ENCODE data around the gene ACADSB.

DNA sequence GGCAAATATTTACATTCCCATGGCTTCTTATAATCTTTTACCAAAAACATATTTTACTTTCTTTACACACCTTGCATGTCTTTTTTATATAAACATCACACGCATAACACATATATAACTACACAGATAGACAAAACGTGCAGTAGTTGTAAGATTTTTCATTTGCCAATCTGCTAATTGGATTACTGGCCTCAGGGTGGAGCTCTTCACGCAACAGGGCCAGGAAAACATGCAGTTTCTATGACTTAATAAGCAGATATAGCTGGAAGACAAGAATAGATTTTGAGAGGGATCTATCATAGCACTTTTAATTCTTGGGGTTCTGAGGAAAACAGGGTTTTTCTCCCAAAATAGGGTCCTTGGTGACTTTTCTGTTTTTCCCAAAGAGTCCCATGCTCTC, 12.7 kb downstream of the ACADSB start:
- TF ChIP-seq, protein P1, sequence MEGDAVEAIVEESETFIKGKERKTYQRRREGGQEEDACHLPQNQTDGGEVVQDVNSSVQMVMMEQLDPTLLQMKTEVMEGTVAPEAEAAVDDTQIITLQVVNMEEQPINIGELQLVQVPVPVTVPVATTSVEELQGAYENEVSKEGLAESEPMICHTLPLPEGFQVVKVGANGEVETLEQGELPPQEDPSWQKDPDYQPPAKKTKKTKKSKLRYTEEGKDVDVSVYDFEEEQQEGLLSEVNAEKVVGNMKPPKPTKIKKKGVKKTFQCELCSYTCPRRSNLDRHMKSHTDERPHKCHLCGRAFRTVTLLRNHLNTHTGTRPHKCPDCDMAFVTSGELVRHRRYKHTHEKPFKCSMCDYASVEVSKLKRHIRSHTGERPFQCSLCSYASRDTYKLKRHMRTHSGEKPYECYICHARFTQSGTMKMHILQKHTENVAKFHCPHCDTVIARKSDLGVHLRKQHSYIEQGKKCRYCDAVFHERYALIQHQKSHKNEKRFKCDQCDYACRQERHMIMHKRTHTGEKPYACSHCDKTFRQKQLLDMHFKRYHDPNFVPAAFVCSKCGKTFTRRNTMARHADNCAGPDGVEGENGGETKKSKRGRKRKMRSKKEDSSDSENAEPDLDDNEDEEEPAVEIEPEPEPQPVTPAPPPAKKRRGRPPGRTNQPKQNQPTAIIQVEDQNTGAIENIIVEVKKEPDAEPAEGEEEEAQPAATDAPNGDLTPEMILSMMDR (conservative IDR thresholded peaks at IDR 0.05): no peak; the same call in 1 of the 2 replicates
- TF ChIP-seq EZH2 (IDR thresholded peaks at IDR 0.05; ENCODE audit: low read depth): no peak
